Measurements from ENCODE around the gene DDX10.

The DDX10 gene

GRCh38 chr11:108835624-108836023 lies 170.8 kb downstream of the DDX10 start:
- no peak for DNase-seq

DNA sequence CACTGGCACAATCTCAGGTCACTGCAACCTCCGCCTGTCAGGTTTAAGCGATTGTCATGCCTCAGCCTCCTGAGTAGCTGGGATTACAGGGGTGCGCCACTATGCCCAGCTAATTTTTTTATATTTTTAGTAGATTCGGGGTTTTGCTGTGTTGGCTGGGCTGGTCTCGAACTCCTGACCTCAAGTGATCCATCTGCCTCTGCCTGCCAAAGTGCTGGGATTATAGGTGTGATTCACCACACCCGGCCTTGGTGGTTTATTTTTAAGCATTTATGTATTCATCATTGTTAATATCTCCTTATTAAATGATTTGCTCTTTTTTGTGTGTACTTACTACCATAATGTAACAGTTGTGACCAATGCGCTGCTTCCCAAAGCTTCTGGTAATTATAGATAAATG lies 171.7 kb downstream of the DDX10 start:
- no peak for DNase-seq

GRCh38 chr11:108838102-108838791 lies 173.4 kb downstream of the DDX10 start:
- DNase-seq = no peak

DNA sequence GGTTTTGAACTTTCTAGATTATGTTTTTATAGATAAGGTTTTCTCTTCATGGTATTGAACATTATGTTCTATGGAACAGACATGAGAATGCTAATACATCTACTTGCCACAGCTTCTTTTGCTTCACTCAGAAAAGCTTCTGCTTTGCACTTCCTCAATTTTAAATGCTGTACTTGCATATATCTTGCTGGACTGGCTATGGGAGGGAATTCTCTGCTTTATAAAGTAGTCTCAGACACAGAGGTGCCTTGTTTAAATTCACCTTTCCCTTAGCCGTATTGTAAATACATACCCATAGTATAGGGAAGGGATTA lies 173.9 kb downstream of the DDX10 start:
- no peak for DNase-seq

DNA sequence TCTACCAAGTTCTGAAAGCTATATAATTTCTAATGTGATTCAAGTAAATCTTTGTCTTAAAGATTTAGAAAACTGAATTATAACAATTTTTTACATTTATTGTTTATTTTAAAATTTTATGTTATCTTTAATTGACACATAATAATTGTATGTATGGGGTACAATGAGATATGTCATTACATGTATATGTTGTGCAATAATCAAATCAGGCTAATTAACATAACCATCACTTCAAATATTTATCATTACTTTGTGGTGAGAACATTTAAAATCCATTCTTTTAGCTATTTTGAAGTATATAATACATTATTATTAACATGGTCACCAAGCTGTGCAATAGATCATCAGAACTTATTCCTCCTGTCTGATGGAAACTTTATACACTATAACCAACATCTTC lies 181.1 kb downstream of the DDX10 start:
- no peak for DNase-seq

DNA sequence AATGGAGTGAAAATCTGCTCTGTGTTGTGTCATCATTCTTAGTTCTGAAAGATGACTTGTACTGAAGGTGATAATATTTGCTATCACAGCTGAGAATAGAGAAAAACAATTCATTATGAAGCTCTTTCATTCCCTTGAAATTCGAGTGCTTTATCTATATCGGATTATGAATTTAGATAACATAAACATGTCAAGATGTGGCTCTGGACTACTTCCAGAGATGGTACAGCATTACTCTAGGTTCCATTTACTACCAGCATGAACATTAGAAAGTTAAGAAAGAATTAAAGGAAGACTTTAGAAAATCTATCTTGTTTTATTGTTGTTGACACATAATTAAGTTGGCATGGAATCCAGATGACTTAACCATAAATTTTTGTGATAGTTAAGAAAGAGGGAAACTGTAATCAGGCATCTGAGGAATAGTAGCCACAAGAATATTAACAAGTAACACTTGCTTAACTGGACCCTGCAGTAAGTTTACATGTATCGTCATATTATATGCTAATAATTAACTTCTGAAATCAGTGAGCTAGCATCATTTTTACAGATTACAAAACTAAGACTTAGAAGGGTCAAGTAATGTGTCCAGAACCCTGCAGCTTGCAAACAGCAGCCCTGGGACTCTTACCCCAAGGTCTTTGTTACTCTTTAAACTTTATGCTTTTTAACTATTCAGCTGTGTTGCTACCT lies 182.6 kb downstream of the DDX10 start:
- no peak for DNase-seq

- no peak for DNase-seq
These were observed 186.9 kb downstream of the DDX10 start for GRCh38 chr11:108851781-108852180.

GRCh38 chr11:108852701-108853100 lies 187.8 kb downstream of the DDX10 start:
- no peak for DNase-seq

DNA sequence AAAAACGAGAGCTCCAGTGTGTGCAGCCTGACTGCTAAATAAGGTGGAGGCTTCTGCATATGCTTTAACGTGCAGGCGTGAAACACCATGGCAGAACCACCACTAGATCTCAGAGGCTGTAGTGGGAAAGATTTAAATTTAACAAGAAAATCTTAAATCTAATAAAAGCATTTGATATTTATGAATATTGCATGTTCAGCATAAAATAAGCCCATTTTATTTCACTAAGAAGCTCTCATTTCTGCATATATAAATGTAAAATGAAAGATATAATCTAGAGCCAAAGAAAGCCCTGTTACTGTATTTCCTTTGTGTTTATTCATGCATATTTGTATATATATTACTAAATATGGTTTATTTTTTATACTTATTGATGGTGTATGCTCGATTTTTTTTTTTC lies 188.3 kb downstream of the DDX10 start:
- DNase-seq = no peak

GRCh38 chr11:108853864-108854263 lies 189.0 kb downstream of the DDX10 start:
- DNase-seq = no peak

GRCh38 chr11:108854346-108854745 lies 189.5 kb downstream of the DDX10 start:
- DNase-seq = no peak

- DNase-seq = no peak
These were observed 192.5 kb downstream of the DDX10 start for GRCh38 chr11:108857382-108857781.

DNA sequence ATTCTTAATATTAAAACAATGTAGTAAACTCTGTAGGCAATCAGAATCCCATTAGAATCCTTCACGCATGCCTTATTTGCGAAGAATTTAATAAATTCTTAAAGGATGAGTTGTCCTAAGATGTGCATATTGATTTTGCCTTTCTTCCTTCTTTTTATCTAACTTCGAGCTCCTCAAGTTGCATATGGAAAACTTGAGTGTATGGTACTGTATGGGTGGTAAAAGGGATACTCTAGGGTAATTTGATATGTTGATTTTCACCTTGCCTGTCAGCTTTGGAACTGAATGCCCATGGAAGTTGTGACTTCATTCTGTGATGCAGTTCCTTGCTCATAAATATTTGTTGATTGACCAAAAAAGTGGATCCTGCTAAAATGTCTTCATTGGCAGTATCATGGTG lies 193.8 kb downstream of the DDX10 start:
- DNase-seq = no peak

DNA sequence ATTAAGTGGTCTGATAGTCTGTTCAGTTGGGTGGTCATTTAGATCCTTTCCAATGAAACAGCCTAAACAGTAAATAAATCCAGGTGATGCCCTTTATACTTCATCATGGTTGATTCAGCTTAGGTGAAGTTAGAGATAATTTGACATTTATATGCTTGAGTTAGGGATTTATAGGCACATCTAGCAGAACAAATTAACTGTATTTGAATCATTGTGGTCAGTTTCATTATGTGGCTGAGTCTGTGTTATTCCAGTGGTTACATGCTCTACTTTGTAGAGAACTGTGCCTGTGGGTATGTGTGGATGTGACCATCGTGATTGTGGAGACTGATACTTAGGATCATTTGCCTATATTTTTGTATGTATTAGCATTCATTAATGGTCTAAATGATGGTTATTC lies 194.6 kb downstream of the DDX10 start:
- no peak for DNase-seq

DNA sequence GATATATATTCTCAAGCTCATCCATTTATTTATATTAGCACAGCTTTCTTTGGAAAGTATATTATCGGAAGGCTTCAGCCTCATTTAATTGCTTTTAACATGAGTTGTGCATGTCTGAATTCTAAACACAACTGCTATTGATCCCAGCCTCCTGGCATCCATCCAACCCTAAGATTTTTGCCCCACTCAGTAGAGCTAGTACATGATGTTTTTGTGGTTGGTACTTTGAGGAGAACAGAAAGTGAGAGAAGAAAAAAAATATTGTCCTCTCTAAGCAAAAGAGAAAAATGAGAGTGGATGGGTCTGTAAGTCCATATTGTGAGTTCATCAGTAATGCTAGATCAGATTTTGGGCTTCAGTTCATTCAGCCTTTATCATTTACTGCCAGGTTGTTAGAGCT lies 198.7 kb downstream of the DDX10 start:
- no peak for DNase-seq

DNA sequence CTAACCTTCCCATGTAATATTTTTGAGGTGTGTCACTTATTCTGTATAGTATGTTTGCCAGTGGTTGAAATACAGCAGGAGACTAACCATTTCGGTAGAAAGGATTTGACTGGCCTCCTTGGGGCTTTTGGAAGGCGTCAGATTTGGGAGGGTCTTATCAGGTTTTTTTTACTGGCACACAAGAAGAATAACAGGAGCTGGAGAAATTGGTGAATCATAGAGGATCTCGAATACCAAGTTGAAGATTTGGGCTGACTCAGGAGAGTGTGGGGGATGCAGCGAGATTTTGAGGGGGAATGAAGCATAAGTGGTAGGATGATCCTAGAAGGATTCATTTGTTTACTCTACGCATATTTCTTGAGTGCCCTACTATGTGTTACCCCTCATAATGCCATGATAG lies 200.5 kb downstream of the DDX10 start:
- no peak for DNase-seq

- DNase-seq = no peak
These were observed 201.9 kb downstream of the DDX10 start for GRCh38 chr11:108866781-108867180.

GRCh38 chr11:108870373-108871020 lies 205.6 kb downstream of the DDX10 start:
- DNase-seq = no peak

DNA sequence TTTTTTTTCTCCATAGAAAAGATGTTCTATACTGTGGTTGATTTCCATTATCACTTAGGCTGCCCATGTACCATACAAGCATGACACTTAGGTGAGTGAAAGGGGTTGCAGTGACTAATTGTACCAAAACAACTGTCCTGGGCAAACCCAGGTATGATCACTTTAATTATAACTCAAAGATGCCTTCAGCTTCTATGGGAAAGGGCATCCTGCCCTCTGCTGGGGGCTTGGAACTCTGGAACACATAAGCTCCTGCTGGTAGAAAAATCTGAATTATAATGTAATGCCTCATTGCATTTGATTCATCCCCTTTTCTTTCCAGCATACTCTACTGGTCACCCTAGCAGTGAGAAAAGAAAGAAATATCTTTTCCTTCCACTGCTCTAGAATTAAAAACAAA lies 206.3 kb downstream of the DDX10 start:
- no peak for DNase-seq

DNA sequence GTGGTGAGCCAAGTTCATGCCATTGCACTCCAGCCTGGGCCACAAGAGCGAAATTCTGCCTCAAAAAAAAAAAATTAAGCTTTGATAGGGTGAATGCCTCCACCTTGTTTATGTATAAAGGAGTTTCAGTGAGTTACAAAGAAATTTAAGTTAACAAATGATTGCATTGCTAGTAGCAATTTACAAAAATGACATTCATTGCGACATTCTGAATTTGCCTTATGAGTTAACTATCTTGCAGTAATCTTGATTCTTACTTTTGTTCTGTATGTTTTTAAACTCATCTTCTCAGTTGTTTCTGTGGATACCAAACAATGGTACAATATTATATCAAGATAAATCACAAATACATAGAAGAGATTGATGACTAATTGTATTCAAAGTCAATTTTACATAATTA lies 207.0 kb downstream of the DDX10 start:
- DNase-seq = no peak

GRCh38 chr11:108872781-108873291 lies 208.0 kb downstream of the DDX10 start:
- DNase-seq = no peak

DNA sequence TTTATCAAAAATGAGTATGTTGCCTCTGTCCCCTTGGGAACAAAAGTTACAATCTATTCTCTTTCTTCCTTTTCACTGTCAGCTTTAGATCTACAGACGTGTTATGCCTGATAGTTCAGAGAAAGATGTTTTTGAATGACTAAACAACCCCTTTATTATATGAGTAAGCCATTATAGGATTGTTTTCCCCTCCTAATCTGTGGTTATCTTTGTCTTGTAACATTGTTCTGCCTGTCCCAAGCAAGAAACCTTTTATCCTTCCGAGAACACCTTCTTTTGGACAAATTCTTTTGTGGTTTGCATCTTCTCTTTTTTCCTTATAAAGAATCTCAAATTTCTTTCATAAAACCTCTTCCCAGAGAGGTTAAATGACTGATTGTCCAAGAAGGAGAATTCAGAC lies 208.4 kb downstream of the DDX10 start:
- DNase-seq = no peak

GRCh38 chr11:108873941-108874340 lies 209.1 kb downstream of the DDX10 start:
- no peak for DNase-seq

DNA sequence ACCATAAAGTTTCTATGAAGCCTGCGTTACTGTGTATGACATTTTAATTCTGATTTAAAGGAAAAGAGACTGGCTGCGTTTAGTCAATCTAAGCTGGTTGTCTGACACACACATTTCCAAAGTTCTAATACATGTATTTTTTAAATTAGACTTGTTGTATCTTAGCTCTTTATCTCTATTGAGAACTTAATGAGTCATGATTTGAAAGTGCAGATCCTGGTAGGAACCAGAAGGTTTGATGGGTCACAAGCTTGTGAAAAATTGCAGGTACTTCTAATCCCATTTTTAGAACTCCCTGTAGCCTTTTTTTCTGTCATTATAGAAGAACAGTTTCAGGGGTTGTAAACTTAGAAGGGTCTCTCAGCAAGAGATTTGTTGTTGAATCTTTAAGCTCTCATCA lies 210.3 kb downstream of the DDX10 start:
- DNase-seq = no peak
